SJSA1 (cell line): Measurements from ENCODE around the gene PLA2G5. TPM values are rescaled to one million over a fixed set of nuclear protein-coding genes. Genes with fewer than 3 reads are reported as not detected.

Experiments
- DNase-seq, 2 experiments: peaks; one replicate each; pipeline ENCODE4 v3.0.0-alpha.2; 2015 to 2020; ENCODE audit warnings: low spot score in 2 of 2, low read depth in 1 of 2
- H3K27ac ChIP-seq: fragments of 250-450 bp; sonication (Bioruptor Pico); 2 replicates; pipeline ENCODE4 v1.5.1; 2020; ENCODE audit warnings: mild to moderate bottlenecking, moderate library complexity
- H3K27me3 ChIP-seq: fragments of 250-450 bp; sonication (Bioruptor Pico); replicated peaks from 2 replicates; pipeline ENCODE4 v1.5.1; 2020; ENCODE audit warnings: mild to moderate bottlenecking, moderate library complexity
- H3K36me3 ChIP-seq: fragments of 250-450 bp; sonication (Bioruptor Pico); 2 replicates; pipeline ENCODE4 v1.5.1; 2020; ENCODE audit warnings: mild to moderate bottlenecking
- H3K4me1 ChIP-seq: fragments of 250-450 bp; sonication (Bioruptor Pico); replicated peaks from 2 replicates; pipeline ENCODE4 v1.6.1; 2021; ENCODE audit warnings: mild to moderate bottlenecking
- H3K4me3 ChIP-seq: fragments of 250-450 bp; sonication (Bioruptor Pico); 2 replicates; pipeline ENCODE4 v1.5.1; 2020; ENCODE audit warnings: mild to moderate bottlenecking
- H3K9me3 ChIP-seq: fragments of 250-450 bp; sonication (Bioruptor Pico); replicated peaks from 2 replicates; pipeline ENCODE4 v1.5.1; 2020; ENCODE audit warnings: mild to moderate bottlenecking
- total RNA-seq: library from RNA; depleted of rRNA; stranded (reverse); fragments of >200 nt; shearing (Covaris generic); gene quantifications from 2 replicates; pipeline ENCODE4 v1.2.3, GENCODE V29; 2014

Gene PLA2G5
- total RNA-seq, 1 experiment from 2014 or later: not detected

DNA sequence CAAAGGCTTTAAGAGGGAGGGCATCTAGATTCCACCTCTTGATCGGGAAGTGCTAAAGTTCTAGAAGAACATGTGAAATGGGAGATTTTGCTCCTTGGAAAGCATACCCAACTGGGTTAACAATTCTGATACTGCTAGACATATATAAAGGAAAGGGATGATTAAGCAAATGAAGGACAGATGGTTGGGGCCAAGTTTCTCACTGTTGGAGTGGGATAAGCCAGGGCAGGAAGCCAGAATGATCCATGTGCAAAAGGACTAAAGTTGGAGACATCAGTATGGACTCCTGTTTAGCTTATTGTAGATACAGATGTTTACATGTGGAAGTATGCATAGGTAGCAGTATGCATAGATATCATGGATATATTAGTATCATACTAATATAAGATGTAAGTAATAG lies 16.8 kb downstream of the PLA2G5 start:
- Histone ChIP-seq H3K4me1 (no peaks in the 10 kb centered on the region), H3K27ac (no peak overlapping the region), H3K9me3 (no peaks in the 10 kb centered on the region), H3K36me3 (no peaks in the 10 kb centered on the region), H3K27me3 (0 out of 2 replicates have a peak, but pooled peaks cover 3% of the 10 kb centered on the region), H3K4me3 (no peak overlapping the region)
- DNase-seq: no peak

DNA sequence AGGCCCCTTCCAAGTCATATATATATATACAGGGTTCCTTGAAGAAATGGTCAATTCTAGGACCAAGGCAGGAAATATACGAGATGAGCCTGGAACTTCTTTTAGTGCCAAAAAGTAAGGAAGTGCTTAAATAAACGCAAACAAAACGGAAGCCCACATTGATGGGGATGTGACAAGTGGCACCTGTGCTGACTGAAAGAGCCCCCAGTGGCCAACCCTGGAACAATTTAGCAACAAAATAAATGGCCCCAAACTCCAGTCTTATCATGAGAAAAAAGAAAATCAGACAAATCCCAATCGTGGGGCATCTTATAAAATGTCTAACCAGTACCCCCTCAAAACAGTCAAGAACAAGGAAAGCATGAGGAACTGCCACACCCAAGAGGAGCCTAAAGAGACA lies 17.7 kb downstream of the PLA2G5 start:
- Histone ChIP-seq H3K4me3 (no peak overlapping the region), H3K36me3 (no peaks in the 10 kb centered on the region), H3K9me3 (no peaks in the 10 kb centered on the region), H3K27ac (no peak overlapping the region), H3K27me3 (0 out of 2 replicates have a peak, but pooled peaks cover 3% of the 10 kb centered on the region), H3K4me1 (no peaks in the 10 kb centered on the region)
- DNase-seq: no peak

DNA sequence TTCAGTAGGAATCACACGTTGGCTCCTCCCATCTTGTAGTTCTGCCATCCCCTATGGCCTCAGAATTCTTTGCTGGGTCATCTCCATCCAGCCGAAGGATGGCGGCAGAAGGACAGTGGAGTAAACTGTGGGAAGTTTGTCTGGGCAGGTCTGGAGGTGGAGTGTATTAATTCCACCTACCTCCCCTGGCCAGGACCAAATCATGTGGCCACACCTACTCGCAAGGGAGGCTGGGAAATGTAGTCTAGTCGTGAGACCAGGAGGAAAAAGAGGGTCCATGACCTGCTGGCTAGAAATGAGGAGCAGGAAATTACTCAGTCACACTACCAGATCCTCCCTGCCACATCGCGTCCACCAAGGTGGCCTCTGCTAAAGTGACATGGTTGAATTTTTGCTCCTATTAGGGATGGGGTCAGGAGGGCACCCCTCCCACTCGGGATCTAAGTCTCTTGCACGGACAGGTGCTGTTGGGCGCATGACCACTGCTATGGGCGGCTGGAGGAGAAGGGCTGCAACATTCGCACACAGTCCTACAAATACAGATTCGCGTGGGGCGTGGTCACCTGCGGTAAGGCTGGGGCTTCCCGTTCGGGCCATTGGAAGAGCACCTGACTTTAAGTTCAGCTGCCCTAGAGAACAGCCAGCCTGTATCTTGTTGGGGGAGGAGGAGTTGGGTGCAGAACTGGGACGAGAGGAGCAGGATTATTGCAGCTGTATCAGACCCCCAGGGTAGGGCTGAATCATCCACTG lies 19.5 kb downstream of the PLA2G5 start:
- no peak overlapping the region for H3K4me3 ChIP-seq

DNA sequence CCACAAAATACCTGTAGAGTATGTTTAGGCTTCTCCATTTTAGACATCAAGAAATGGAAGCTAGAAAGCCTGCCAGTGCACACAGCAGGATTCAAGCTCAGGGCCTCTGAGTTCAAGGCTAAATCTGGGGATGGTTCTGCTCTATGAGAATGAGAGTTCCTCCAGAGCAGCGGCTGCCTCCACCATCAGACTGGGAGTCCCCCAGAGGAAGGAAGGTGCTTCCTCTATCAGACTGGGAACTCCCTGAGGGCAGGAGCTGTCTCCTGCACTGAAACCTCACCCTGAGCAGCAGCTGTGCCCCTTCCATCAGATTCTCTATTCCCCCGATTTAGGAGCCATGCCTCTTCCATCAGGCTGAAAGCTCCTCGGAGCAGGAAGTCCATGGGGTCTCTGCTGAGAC lies 20.1 kb downstream of the PLA2G5 start:
- H3K27me3 ChIP-seq: peaks cover 10% of the 10 kb centered on the region; the same call in 1 of the 2 replicates
- no peak for DNase-seq
- H3K36me3 ChIP-seq: no peaks in the 10 kb centered on the region
- no peaks in the 10 kb centered on the region for H3K9me3 ChIP-seq
- no peak overlapping the region for H3K4me3 ChIP-seq
- no peak overlapping the region for H3K27ac ChIP-seq
- no peaks in the 10 kb centered on the region for H3K4me1 ChIP-seq

More for the DNA sequence above, 19.5 kb downstream of the PLA2G5 start:
- H3K4me1 ChIP-seq: no peaks in the 10 kb centered on the region
- no peak overlapping the region for H3K27ac ChIP-seq
- H3K27me3 ChIP-seq: 0 out of 2 replicates have a peak, but pooled peaks cover 4% of the 10 kb centered on the region
- H3K36me3 ChIP-seq: no peaks in the 10 kb centered on the region
- no peaks in the 10 kb centered on the region for H3K9me3 ChIP-seq
- no peak for DNase-seq

DNA sequence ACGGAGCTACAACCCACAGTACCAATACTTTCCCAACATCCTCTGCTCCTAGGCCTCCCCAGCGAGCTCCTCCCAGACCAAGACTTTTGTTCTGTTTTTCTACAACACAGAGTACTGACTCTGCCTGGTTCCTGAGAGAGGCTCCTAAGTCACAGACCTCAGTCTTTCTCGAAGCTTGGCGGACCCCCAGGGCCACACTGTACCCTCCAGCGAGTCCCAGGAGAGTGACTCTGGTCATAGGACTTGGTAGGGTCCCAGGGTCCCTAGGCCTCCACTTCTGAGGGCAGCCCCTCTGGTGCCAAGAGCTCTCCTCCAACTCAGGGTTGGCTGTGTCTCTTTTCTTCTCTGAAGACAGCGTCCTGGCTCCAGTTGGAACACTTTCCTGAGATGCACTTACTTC lies 20.6 kb downstream of the PLA2G5 start:
- no peak for DNase-seq
- no peaks in the 10 kb centered on the region for H3K36me3 ChIP-seq
- H3K27ac ChIP-seq: no peak overlapping the region
- H3K27me3 ChIP-seq: peaks cover 10% of the 10 kb centered on the region; the same call in 1 of the 2 replicates
- no peak overlapping the region for H3K4me3 ChIP-seq
- no peaks in the 10 kb centered on the region for H3K4me1 ChIP-seq
- no peaks in the 10 kb centered on the region for H3K9me3 ChIP-seq

DNA sequence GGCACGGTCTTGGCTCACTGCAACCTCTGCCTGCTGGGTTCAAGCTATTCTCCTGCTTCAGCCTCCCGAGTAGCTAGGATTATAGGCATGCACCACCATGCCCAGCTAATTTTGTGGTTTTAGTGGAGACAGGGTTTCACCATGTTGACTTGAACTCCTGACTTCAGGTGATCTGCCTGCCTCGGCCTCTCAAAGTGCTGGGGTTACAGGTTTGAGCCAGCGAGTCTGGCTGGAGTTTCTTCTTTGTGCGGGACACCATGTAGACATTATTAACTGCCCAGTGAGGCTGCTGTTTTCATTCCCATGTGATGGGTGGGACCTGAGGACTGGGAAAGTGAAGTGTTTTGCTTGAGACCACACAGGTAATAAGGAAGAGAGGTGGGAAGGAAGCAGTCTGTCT lies 23.3 kb downstream of the PLA2G5 start:
- DNase-seq: no peak
- H3K9me3 ChIP-seq: no peaks in the 10 kb centered on the region; the same call in 1 of the 2 replicates
- no peak overlapping the region for H3K27ac ChIP-seq
- peaks cover 10% of the 10 kb centered on the region; the same call in 1 of the 2 replicates for H3K27me3 ChIP-seq
- no peak overlapping the region for H3K4me3 ChIP-seq
- no peaks in the 10 kb centered on the region for H3K4me1 ChIP-seq
- H3K36me3 ChIP-seq: no peaks in the 10 kb centered on the region

DNA sequence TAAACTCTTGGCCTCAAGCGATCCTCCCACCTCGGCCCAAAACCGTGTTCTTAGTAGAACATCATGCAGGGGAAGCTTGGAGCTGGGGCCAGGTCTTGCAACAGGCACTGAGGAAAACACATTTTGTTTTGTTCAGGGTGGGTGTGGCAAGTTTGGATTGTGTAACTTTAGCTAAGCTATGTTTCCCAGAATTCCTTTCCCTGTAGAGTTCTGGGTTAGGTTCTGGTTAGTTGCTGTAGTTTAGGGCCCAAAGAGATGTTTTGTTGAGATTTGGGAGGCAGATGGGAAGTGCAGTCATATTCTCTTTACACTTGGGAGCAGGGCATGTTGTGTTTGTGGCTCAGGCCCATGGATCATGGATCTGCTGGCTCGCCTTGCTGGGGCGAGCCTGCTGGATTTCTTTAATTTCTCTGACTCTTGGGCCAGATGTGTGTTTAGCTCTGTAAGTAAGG lies 24.0 kb downstream of the PLA2G5 start:
- Histone ChIP-seq H3K27me3 (peaks cover 10% of the 10 kb centered on the region; the same call in 1 of the 2 replicates), H3K4me3 (no peak overlapping the region), H3K9me3 (no peaks in the 10 kb centered on the region; the same call in 1 of the 2 replicates), H3K4me1 (no peaks in the 10 kb centered on the region), H3K36me3 (no peaks in the 10 kb centered on the region), H3K27ac (no peak overlapping the region)
- DNase-seq: no peak

DNA sequence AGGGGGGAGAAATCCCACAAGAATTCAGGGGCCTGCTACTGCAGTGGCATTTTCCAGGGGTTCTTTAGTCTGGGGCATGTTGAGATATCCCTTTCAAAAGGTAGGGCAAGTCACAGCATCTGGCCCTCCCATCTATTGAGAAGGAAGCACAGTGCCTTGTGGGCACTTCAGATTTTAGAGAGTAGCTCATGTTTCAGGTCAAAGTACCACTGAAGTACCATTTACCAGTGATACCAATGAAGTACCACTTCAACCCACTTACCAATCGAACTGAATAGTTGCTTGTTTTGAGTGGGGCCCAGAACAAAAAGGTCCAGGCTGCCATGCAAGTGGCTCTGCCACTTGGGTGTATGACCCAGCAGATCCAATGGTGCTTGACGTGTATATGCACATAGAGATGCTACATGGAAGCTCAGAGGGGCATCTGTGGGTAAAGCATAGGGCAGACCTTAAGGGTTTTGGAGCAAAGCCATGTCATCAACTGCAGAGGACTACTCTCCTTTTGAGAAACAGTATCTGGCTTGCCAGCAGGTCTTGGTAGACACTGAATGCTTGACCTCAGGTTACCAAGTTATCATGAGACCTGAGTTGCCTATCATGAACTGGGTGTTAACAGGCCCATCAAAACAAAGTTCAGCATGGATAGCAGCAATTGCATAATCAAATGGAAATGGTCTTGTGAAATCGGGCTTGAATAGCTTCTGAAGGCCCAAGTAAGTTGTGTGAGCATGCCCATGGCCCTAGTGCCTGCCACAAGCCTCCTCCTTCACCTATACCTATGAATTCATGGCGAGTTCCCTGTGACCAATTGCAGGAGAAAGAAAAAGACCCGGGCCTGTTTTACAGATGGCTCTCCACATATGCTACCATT lies 25.8 kb downstream of the PLA2G5 start:
- H3K4me1 ChIP-seq: no peaks in the 10 kb centered on the region
- peaks cover 10% of the 10 kb centered on the region; the same call in 1 of the 2 replicates for H3K27me3 ChIP-seq
- H3K27ac ChIP-seq: no peak overlapping the region
- H3K4me3 ChIP-seq: no peak overlapping the region
- H3K9me3 ChIP-seq: no peaks in the 10 kb centered on the region; the same call in 1 of the 2 replicates
- no peak for DNase-seq
- no peaks in the 10 kb centered on the region for H3K36me3 ChIP-seq

DNA sequence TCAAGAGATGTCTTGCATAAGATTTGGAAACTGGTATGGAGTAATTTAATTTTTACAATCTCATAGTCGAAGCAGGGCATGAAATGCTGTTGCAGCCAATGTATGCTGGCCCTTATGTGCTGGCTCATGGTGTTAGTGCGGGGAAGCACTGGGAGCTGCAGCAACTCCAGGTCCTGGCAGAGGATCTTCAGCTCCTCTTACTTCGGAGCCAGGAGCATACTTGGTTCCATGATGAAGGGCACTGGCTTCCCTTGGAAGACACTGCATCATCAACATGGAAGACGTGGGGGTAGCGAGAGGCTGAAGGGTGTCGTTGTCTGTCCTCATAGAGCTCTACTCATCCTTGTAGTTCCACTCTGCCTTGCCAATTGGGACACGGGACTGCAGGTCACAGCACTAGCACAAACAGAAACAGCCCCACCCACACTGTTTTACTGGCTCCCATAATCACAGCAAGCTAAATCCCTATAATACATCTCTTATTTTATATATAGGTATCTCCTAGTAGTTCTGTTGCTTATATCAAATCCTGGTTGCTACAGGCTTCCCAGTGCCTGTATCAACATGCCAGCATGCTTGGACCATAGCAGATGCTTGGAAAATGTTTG lies 26.9 kb downstream of the PLA2G5 start:
- no peak overlapping the region for H3K4me3 ChIP-seq
- no peak for DNase-seq
- no peaks in the 10 kb centered on the region for H3K4me1 ChIP-seq
- H3K36me3 ChIP-seq: no peaks in the 10 kb centered on the region
- H3K27me3 ChIP-seq: peaks cover 7% of the 10 kb centered on the region; the same call in 1 of the 2 replicates
- H3K27ac ChIP-seq: no peak overlapping the region
- no peaks in the 10 kb centered on the region; the same call in 1 of the 2 replicates for H3K9me3 ChIP-seq

DNA sequence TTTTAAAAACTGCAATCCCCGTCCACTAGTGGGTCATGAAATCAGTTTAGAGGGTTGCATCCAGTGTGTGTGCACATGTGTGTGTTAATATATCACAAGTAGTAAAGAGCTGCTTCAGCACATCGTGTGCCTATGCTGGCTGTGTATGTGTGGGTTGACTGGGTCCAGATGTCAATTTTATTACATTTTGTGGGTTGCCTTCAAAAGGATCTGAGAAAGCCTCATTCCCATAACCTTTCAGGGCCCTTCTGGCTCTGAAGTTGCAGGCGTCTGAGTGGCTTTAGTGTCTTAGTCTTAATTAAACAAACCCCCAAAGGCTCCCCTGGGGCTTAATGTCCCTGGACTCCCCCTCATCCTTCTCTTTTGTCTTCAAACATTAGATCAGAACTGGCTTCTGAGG lies 29.5 kb downstream of the PLA2G5 start:
- no peaks in the 10 kb centered on the region; the same call in 1 of the 2 replicates for H3K9me3 ChIP-seq
- no peak overlapping the region for H3K4me3 ChIP-seq
- H3K27ac ChIP-seq: no peak overlapping the region
- H3K36me3 ChIP-seq: no peaks in the 10 kb centered on the region
- no peak for DNase-seq
- H3K27me3 ChIP-seq: peaks cover 5% of the 10 kb centered on the region; the same call in 1 of the 2 replicates
- H3K4me1 ChIP-seq: no peaks in the 10 kb centered on the region

DNA sequence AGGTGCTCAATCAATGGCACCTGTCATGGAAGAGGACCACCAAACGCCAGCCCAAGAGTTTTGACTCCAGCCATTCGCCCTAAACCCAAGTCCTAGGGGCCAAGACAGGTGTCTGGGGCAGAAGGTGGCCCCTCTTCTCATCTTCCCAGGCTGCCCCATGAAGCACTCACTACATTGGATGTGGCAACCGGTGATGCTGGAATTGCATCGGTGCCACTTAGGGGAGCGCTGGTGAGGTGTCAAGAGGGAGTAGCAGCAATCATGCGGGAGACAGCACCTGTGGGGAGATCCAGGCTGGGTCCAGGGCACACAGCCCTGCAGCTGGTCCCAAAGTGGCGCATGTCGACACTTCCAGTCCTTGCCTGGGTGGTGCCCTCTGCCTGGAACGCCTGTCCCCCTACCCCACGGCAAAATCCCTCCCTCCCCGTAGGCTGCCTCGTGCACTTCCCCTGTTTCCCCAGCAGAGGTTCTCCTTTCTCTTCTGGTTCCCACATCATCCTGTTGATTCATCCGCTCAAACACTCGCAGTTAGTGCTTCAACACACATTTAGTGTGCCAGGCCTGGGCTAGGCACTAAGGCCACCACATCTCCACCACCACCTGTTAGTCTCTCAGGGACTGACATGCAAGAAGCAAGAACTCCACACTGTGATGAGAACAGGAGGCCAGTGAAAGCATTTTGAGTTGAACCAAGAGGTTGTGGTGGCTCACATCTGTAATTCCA lies 30.8 kb downstream of the PLA2G5 start:
- H3K27ac ChIP-seq: no peak overlapping the region
- no peak overlapping the region for H3K4me3 ChIP-seq
- DNase-seq: peak in 1 of 2 experiments; percentile 11
- no peaks in the 10 kb centered on the region; the same call in 1 of the 2 replicates for H3K9me3 ChIP-seq
- no peaks in the 10 kb centered on the region for H3K36me3 ChIP-seq
- no peaks in the 10 kb centered on the region for H3K27me3 ChIP-seq
- H3K4me1 ChIP-seq: no peaks in the 10 kb centered on the region

DNA sequence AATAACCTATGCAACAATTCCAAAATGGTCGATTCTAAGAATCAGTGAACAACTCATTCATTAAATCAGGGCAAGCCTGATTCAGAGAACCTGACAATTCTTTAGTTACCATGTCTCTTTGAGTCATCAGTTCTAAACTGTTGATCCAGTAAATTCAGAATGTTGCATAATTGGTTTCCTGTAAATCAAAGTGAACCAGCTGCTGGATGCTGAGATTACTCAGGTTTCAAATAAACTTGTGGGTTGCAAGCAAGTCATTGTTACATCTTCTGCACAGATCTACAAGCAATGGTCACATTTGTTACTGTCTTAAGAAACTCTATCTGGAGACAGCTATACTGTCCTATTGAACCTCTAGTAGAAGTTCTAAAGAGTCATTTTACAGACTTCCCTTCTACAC lies 32.9 kb downstream of the PLA2G5 start:
- no peaks in the 10 kb centered on the region for H3K4me1 ChIP-seq
- no peak for DNase-seq
- no peak overlapping the region for H3K4me3 ChIP-seq
- no peaks in the 10 kb centered on the region; the same call in 1 of the 2 replicates for H3K27me3 ChIP-seq
- H3K27ac ChIP-seq: no peak overlapping the region
- H3K36me3 ChIP-seq: no peaks in the 10 kb centered on the region
- H3K9me3 ChIP-seq: no peaks in the 10 kb centered on the region

DNA sequence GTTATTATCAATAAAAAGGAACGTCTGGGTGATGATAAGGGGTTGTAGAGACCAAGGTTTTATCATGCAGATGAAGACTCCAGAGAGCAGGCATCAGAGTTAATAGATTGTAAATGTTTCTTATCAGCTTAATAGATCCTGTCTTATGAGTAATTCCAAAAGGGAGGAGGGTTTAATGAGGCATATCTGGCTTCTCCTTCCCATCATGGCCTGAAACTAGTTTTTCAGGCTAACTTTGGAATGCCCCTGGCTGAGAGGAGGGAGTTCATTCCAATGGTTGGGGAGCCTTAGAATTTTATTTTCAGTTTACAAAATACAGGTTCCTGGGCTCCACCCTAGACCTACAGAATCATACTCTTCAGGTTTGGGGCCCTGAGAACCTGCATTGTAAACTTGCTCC lies 35.9 kb downstream of the PLA2G5 start:
- H3K4me3 ChIP-seq: no peak overlapping the region
- no peaks in the 10 kb centered on the region for H3K9me3 ChIP-seq
- H3K36me3 ChIP-seq: no peaks in the 10 kb centered on the region
- no peak overlapping the region for H3K27ac ChIP-seq
- no peaks in the 10 kb centered on the region for H3K4me1 ChIP-seq
- H3K27me3 ChIP-seq: no peaks in the 10 kb centered on the region; the same call in 1 of the 2 replicates
- DNase-seq: no peak
